HG03060 (cell line): ENCODE measurements around the gene STXBP2.

Experiments
- ATAC-seq: cut with Tn5 transposase; IDR thresholded peaks from one replicate; pipeline ENCODE4 v1.9.1; 2021; ENCODE audit warnings: low read depth, moderate number of reproducible peaks; ENCODE audit not compliant: unreplicated experiment

The STXBP2 gene

DNA sequence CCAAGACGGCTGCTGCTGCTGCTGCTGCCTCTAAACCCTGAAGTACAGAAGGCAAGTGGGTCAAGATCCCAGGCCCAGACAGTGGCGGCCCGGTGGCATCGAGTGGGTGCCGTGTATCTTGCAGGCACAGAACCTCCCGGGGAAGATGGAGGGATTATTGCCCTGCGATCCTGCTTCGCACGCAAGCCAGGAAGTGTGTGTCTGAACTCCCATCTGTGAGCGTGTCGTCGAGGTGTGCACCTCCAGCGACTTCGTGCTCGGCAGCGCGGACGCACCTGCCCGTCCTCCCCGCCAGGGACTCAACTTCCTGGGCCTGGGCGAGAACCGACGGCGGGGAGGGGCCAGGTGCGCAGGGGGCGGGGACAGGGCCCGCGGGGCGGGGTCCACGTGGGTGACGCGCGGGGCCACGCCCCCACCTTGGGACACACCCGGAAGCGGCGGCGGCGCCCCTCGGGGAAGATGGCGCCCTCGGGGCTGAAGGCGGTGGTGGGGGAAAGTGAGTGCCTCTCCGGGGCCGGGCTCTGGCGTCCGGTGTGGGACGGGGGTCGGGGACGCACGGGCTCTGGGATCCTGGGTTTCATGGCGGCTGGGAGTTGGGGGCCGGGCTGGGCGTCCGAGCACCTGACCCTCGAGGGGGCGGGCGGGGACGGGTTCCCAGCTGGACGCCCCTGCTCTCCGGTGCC is at the start of gene STXBP2:
STXBP2 (plus strand) TSS at position 420 of the 683 bp plus-strand sequence; CDS start at position 460, 40 bp downstream.
- no peak for ATAC-seq

DNA sequence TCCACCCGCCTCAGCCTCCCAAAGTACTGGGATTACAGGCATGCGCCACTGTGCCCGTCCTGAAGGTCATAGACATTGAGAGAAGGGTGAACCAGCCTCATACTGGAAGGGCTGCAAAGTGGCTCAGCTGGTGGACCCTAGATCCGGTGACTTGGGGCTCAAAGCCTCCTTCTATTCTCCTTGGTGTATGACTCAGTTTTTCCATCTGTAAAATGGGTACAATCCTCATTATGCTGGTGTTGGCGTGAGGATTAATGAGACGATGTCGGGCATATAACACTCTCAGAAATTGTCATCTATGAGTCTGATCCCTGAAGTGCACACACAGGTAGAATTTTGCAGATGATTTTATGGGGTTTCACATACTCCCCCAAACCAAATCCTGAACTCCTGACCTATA is 47.1 kb upstream of the STXBP2 start:
- no peak for ATAC-seq

DNA sequence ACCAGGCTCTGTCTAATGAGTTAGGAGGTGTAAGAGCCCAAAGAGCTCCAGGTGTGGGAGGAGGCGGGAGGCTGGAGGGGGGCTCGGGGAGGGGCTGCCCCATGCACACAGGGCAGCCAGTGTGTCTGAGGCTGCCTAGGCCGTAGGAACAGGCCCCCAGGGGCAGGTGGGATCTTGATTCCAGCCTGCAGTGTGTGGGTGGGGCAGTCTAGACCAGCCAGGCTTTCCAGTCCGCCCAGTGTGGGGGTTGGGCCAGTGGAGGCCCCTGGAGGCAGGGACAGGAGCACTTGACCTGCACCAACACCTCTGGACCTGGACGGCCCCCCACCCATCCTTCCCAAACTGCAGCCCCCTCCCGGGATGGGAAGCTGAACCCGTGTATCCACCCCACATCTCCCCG is 46.7 kb upstream of the STXBP2 start:
- no peak for ATAC-seq

DNA sequence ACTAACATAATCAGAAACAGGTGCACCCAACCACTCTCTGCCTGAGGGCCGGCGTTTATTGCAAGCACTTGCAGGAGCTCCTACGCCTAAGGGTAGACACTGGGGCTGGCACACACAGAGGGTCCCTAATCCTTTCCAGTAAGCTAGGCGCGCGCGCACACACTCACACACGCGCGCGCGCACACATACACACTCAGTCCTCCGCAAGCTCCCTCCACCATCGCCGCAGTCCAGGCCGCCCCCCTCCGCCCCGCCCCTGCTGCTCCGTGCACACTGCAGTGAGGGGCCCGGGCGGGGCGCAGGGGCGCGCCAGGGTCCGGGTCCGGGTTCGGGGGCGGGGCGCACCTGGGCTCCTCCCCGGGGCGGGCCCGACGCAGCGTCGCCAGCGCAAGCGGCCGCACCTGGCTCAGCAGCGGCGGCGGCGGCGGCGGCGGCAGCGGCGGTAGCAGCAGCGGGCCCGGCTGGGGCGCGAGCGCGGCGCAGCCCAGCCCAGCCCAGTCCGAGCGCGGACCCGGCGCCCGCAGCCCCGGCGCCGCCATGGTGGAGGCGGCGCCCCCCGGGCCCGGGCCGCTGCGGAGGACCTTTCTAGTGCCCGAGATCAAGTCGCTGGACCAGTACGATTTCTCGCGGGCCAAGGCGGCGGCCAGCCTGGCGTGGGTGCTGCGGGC is 41.3 kb upstream of the STXBP2 start, which contains the start of gene CAMSAP3:
CAMSAP3 (plus strand) TSS at position 398 of the 668 bp plus-strand sequence; CDS start at position 538, 140 bp downstream.
- ATAC-seq = no peak

DNA sequence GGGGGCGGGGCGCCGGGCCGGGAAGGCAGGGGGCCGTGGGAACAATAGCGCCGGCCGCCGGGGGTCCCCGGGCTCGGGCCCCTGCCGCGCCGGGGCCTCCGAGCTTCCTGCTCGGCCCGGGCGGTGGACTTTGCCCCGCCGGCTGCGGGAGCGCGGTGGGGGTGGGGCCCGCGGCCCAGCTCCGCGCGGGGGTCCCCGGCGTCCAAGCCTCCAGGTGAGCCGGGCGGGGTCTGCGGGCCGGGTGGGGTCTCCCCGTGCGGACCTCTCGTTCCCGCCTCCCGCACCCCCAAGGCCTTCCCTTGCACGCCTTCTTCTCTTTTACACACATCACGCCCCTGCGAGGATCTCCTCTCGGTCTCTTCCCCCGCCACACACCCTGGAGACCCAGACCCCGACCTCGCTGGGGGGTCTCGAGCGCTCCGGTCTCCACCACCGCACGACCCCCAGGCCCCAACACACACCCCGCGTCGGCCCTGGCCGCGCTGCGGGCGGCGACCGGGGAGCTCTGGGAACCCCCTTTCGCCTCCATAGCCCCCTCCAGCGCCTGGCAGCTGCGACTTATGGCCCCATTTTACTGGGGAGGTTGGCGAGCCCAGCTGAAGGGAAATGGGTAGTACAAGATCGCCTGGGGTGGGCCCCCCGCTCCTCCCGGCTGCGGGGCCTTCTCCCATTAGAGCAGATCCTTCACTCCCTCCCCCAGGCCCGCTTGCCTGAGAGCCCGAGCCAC is 40.5 kb upstream of the STXBP2 start:
- no peak for ATAC-seq

DNA sequence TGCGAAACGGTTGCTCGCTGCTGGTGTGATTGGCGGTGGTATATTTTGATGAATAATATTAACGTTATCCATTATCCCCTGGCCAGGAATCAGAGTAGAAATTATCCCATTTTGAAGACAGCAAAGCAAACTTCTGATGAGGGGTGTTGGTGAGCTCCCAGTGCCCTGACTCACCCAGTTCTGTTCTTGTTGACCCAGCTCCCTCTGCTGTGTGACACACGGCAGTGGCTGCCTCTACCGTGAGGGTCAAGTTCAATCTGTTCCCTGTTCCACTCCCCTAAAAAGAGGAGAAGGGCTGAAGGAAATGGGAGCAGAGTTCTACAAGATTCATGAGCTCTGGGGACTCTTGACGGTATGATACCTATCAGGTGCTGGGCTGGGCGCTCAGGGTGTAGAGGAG is 39.2 kb upstream of the STXBP2 start:
- no peak for ATAC-seq

DNA sequence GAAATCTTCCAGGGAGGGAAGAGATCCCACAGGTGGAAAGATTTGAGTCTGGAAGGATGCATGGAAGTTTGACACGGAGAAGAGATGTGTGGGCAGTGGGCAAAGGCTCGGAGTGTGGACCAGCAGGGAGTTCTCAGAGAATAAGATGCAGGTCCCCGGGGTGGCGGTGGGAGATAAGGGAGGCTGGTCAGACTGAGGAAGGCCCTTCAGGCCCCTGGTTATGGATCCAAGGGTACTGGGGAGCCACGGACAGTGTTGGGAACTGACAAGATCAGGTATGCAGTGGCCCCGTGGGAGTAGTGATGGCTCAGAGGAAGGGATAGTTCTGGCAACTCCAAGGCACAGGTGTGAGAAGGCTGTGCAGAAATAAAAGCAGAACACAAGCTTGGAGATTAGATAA is 38.7 kb upstream of the STXBP2 start:
- no peak for ATAC-seq

DNA sequence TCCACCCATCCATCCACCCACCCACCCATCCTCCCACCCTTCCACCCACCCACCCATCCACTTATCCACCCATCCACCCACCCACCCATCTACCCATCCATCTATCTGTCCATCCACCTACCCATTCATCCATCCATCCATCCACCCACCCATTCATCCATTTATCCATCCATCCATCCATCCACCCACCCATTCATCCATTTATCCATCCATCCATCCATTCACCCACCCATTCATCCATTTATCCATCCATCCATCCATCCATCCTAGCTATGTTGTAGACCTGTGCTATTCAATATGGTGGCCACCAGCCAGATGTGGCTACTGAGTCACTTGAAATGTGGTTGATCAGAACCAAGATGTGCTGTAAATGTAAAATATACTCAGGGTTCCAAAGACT is 36.2 kb upstream of the STXBP2 start:
- ATAC-seq = no peak

DNA sequence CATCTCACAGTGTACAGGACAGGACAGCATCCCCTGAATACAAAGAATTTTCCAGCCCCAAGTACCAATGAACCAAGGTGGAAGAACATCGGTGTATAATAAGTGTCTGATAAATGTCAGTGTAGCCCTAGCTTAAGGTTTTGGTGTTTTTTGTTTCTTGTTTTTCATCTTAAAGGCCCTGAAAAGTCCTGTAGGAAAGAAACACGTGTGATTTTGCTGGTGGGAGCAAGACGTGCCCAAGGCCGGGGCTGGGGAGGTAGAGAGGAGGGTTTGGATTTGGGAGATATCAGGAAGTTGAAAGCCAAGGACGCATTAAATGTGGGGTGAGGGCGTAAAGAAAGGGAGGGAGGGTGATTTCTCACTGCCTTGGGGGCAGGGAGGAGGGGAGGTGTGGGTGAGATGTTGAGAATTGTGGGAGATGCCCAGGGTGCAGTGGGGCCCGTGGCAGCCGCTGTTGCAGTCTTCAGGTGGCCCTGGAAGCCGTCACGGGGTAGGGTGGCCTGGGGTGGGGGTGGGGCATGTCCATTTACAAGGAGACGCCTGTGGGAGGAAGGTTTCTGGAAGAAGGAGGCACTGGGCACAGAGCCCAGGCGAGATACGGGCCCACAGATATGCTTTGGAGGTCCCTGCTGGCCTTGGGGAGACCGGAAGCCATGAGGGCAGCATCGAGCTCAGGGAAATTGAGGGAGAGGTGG is 34.5 kb upstream of the STXBP2 start:
- no peak for ATAC-seq

DNA sequence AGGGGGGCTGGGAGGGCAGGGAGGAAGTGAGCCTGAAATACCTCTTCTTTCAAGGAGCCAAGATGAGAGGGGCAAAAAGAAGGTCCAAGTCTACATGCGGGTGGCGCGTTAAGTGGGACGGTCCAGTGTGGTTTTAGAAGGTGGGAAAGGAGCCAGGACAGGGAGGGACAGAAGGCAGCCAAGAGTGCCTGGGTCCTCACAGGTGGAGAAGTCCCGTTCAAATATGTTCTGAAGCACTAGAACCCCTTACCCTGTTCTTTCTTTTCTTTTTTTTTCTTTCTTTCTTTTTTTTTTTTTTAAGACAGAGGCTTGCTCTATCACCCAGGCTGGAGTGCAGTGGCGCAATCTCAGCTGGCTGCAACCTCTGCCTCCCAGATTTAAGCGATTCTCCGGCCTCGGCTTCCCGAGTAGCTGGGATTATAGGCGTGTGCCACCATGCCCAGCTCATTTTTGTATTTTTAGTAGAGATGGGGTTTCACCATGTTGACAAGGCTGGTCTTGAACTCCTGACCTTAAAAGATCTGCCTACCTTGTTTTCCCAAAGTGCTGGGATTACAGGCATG is 33.9 kb upstream of the STXBP2 start:
- ATAC-seq = no peak

DNA sequence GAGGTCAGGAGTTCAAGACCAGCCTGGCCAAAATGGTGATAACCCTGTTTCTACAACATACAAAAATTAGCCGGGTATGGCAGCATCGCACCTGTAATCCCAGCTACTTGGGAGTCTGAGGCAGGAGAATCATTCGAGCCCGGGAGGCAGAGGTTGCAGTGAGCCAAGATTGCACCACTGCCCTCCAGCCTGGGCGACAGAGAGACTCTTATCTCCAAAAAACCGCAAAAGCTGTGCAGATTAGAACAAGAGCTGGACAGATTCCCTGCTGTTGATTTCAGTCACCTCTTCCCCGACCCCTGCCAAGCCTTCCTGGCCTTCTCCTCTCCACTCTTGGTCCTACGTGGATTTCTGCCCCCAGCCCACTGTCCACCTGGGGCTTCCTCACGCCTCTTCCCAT is 33.0 kb upstream of the STXBP2 start:
- no peak for ATAC-seq

DNA sequence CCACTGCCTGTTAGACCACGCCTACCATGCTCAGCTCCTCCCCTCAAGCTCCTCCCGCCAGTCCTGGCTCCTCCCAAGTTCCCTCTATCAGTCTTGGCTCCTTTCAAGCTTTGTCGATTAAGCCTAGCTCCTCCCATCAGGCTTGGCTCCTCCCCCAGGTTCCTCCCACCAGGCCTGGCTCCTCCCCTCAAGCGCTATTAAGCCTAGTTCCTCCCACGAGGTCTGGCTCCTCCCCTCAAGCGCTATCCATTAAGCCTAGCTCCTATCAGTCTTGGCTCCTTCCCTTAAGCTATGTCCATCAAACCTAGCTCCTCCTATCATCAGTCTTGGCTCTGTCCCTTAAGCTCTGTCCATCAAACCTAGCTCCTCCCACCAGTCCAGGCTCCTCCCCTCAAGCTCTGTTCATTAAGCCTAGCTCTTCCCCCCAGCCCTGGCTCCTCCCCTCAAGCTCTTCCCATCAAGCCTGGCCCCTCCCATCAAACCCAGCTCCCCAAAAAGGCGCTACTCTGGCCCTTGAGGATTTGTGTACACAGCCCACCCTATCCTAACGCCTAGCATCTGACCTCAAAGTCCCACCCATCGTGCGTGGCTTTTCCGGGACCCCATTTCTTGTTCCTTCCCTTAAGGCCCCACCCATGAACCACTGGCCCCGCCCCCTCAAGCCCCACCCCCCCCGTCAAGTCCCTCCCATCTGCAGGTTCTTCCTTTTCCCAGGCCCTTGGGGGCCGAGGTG is 31.3 kb upstream of the STXBP2 start:
- ATAC-seq = no peak

DNA sequence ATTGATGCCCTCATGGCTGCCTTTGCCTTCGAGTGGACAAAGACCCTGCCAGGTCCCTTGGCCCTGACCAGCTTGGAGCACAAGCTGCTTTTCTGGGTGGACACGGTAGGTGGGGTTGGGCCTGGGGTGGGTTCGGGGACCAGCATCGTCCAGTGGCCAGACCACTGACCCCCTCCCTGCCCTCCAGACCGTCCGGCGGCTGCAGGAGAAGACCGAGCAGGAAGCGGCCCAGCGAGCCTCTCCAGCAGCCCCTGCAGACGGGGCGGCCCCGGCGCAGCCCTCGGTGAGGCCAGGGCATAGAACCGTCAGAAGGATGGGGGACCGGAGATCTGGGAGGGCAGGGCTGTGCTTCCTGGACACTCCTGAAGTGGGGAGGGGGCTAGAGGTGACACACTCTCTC is 30.6 kb upstream of the STXBP2 start:
- ATAC-seq = no peak

DNA sequence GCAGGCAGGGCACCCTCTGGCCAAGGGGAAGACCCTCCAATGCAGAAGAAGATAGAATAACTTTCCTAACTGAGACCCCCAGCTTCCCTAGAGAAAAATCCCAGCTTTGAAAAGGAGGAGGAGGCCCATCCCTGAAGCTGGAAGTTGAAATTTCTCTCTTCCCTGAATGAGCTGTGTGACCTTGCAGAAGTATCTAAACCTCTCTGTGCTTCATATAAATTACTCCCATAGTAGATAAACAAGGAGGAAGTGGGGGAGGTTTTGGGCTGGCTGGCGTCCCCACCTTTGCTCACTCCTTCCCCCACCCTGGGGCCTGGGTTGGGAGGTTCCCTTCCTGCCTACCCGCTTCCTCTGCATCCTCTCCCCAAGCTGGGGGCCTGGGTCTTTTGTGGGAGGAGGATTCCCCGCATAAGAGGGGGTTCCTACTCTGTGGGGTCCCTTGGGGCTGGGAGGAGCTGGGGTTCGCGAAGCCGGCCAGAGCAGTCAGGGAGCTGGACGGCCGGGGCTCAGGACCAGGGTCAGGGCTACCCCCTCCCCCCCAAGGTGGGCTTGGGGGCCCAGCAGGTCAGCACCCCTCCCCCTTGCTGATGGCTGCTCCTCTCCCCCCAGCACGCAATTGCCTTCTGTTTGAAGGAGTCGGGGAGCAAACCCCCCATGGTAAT is 29.6 kb upstream of the STXBP2 start:
- ATAC-seq = no peak

DNA sequence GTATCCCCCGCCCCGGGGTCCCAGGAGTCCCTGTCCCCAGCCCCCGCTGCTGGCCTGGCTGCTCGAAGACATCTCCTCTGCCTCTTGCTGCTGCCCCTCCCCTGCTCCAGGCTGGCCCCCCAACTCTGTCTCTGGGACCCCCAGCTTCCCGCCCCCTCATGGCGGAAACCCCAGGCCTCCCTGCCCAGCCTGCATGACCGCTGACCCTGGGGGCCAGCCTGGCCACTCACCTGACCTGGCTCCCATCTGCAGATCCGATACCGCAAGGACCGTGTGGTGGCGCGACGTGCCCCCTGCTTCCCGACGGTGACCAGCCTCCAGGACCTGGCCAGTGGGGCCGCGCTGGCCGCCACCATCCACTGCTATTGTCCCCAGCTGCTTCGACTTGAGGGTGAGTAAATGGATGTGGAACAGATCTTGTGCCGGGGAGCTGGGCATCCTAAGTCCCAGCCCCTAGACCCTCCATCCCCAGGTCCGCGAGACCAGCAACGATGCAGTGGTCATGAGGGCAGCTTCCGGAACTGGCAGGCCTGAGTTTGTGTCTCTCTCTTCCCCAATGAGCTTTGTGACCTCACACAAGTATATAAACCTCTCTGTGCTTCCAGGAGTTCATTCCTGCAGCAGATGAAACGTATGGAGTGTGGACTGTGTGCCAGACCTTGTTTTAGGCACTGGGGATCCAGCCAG is 28.9 kb upstream of the STXBP2 start:
- ATAC-seq = no peak

DNA sequence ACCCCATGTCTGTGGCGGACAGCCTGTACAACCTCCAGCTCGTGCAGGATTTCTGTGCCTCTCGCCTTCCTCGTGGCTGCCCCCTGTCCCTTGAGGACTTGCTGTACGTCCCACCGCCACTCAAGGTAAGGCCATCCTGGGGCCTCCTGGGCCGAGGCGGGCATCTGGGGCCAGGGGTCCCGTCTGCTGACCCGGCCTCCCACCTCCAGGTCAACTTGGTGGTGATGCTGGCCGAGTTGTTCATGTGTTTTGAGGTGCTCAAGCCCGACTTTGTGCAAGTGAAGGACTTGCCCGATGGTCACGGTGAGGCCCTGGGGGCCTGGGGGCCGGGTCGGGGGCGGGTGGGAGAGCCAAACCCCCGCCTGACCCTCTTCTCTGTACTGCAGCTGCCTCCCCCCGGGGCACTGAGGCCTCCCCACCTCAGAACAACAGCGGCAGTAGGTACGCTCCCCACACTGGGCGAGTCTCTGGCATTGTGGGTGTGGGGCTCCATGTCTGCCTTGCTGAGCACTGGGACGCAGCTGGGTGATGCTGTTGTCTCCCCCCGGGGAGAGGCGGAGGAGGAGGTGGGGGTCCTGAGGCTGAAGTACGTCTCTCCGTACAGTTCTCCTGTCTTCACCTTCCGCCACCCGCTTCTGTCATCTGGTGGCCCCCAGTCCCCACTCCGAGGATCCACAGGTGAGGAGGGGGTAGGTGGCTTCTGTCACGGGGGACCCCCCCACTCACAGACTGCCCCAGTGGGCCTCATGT is 26.2 kb upstream of the STXBP2 start:
- ATAC-seq = no peak

DNA sequence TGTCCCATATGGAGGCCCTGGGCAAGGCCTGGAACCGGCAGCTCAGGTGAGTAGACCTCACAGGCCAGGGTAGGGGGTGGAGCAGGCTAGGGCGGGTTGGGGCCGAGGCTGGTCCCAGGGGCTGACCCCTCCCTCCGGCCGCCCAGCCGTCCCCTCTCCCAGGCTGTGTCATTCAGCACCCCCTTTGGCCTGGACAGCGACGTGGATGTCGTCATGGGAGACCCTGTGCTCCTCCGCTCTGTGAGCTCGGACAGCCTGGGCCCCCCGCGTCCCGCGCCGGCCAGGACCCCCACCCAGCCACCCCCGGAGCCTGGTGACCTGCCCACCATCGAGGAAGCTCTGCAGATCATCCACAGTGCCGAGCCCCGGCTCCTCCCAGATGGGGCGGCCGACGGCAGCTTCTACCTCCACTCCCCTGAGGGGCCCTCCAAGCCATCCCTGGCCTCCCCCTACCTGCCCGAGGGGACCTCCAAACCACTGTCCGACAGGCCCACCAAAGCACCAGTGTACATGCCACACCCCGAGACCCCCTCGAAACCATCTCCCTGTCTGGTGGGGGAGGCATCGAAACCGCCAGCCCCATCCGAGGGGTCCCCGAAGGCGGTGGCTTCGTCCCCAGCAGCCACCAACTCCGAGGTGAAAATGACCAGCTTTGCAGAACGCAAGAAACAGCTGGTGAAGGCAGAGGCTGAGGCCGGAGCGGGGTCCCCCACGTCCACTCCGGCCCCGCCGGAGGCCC is 25.2 kb upstream of the STXBP2 start:
- ATAC-seq = no peak
